ENCODE measurements around the gene AGPAT4. TPM values are rescaled to one million over a fixed set of nuclear protein-coding genes. Genes with fewer than 3 reads are reported as not detected.

AGPAT4 gene
- total and polyA plus RNA-seq, 2 of the 13 experiments (the other 11 are each of a cell fraction or from before 2014, with no cell fraction given), result 0.07 to 0.13 TPM

DNA sequence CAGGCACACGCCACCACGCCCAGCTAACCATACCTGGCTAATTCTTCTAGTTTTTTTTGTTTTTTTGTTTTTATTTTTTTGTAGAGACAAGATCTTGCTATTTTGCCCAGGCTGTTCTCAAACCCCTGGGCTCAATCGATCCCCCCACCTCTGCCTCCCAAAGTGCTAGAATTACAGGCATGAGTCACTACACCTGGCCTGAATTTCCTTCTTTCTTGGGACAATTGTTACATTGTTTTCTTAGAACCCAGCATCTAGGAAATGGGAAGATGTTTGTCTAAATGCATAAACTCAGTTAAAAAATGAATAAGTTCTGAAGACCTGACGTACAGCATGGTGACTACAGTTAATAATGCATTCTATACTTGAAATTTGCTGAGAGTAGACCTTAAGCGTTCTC, 10.8 kb upstream of the AGPAT4 start:
- no peak for ATAC-seq
- Histone ChIP-seq H4K20me1 (ENCODE audit: insufficient read depth, low read length) (no peaks in the 10 kb centered on the region), H2AFZ (ENCODE audit: low read length) (no peak overlapping the region), H3K27ac (ENCODE audit: extremely low read length, insufficient read depth, low read length) (no peak overlapping the region), H3K4me2 (ENCODE audit: low read depth, low read length) (no peak overlapping the region), H3K79me2 (ENCODE audit: insufficient read depth, low read length) (no peaks in the 10 kb centered on the region), H3K9ac (ENCODE audit: insufficient read depth, low read depth, low read length) (no peak overlapping the region), H3K9me3 (ENCODE audit: low read length) (peaks cover 5% of the 10 kb centered on the region; the same call in 1 of the 2 replicates), H3K4me1 (ENCODE audit: insufficient read depth, low read length) (no peaks in the 10 kb centered on the region), H3K27me3 (ENCODE audit: control insufficient read depth in 1 of 2, insufficient read depth in 2 of 2, low read length in 2 of 2) (0 out of 5 replicates have a peak, but pooled peaks cover 0 to 2% of the 10 kb centered on the region in 2 experiments), H3K4me3 (replicated peaks in 1 of 3; ENCODE audit: insufficient read depth in 1 of 3, low read depth in 2 of 3, low read length in 3 of 3) (no peak overlapping the region), H3K36me3 (replicated peaks in 1 of 2; ENCODE audit: control insufficient read depth in 1 of 2, insufficient read depth in 2 of 2, low read length in 2 of 2) (no peaks in the 10 kb centered on the region)
- WGBS (ENCODE audit: low lambda C conversion rate), result 5% methylated on average over 5 of the region's 5 CpGs
- ChIA-PET POLR2A (no interaction called here), CTCF (ENCODE audit: low intra/inter-chr PET ratio, low total read pairs) (no interaction called here)
- intact Hi-C loops (cut with micrococcal nuclease; ENCODE audit: unreplicated experiment), result no loop called here
- FAIRE-seq, result no peak
- TF ChIP-seq, protein P1, sequence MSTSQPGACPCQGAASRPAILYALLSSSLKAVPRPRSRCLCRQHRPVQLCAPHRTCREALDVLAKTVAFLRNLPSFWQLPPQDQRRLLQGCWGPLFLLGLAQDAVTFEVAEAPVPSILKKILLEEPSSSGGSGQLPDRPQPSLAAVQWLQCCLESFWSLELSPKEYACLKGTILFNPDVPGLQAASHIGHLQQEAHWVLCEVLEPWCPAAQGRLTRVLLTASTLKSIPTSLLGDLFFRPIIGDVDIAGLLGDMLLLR (CRISPR knock-in tag; IDR thresholded peaks at IDR 0.05), result no peak
- TF ChIP-seq KLF16 (CRISPR knock-in tag; IDR thresholded peaks at IDR 0.05) (no peak), ZNF138 (CRISPR knock-in tag; IDR thresholded peaks at IDR 0.05; ENCODE audit: low read depth) (no peak), POLR2AphosphoS2 (IDR thresholded peaks at IDR 0.05; ENCODE audit: low read depth, low read length) (no peak), POLR2A (IDR thresholded peaks at IDR 0.05; ENCODE audit: insufficient read depth in 1 of 2, low read depth in 2 of 2, low read length in 2 of 2) (no peak), SOX5 (CRISPR knock-in tag; IDR thresholded peaks at IDR 0.05; ENCODE audit: borderline replicate concordance) (no peak), ZNF598 (CRISPR knock-in tag; IDR thresholded peaks at IDR 0.05; ENCODE audit: borderline replicate concordance) (no peak), DNMT3B (CRISPR knock-in tag; conservative IDR thresholded peaks at IDR 0.05) (no peak), ZNF614 (CRISPR knock-in tag; IDR thresholded peaks at IDR 0.05; ENCODE audit: borderline replicate concordance) (no peak)
- TF ChIP-seq, protein P2, sequence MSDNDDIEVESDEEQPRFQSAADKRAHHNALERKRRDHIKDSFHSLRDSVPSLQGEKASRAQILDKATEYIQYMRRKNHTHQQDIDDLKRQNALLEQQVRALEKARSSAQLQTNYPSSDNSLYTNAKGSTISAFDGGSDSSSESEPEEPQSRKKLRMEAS (IDR thresholded peaks at IDR 0.05), result no peak
- TF ChIP-seq, protein P3, sequence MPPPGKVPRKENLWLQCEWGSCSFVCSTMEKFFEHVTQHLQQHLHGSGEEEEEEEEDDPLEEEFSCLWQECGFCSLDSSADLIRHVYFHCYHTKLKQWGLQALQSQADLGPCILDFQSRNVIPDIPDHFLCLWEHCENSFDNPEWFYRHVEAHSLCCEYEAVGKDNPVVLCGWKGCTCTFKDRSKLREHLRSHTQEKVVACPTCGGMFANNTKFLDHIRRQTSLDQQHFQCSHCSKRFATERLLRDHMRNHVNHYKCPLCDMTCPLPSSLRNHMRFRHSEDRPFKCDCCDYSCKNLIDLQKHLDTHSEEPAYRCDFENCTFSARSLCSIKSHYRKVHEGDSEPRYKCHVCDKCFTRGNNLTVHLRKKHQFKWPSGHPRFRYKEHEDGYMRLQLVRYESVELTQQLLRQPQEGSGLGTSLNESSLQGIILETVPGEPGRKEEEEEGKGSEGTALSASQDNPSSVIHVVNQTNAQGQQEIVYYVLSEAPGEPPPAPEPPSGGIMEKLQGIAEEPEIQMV (CRISPR knock-in tag; IDR thresholded peaks at IDR 0.05; ENCODE audit: low read depth), result no peak
- TF ChIP-seq, protein P4, sequence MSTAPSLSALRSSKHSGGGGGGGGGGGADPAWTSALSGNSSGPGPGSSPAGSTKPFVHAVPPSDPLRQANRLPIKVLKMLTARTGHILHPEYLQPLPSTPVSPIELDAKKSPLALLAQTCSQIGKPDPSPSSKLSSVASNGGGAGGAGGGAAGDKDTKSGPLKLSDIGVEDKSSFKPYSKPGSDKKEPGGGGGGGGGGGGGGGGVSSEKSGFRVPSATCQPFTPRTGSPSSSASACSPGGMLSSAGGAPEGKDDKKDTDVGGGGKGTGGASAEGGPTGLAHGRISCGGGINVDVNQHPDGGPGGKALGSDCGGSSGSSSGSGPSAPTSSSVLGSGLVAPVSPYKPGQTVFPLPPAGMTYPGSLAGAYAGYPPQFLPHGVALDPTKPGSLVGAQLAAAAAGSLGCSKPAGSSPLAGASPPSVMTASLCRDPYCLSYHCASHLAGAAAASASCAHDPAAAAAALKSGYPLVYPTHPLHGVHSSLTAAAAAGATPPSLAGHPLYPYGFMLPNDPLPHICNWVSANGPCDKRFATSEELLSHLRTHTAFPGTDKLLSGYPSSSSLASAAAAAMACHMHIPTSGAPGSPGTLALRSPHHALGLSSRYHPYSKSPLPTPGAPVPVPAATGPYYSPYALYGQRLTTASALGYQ (CRISPR knock-in tag; IDR thresholded peaks at IDR 0.05), result no peak
- TF ChIP-seq, protein P5, sequence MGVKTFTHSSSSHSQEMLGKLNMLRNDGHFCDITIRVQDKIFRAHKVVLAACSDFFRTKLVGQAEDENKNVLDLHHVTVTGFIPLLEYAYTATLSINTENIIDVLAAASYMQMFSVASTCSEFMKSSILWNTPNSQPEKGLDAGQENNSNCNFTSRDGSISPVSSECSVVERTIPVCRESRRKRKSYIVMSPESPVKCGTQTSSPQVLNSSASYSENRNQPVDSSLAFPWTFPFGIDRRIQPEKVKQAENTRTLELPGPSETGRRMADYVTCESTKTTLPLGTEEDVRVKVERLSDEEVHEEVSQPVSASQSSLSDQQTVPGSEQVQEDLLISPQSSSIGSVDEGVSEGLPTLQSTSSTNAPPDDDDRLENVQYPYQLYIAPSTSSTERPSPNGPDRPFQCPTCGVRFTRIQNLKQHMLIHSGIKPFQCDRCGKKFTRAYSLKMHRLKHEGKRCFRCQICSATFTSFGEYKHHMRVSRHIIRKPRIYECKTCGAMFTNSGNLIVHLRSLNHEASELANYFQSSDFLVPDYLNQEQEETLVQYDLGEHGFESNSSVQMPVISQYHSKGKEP (CRISPR knock-in tag; IDR thresholded peaks at IDR 0.05), result no peak
- in situ Hi-C loops (cut with HindIII; ENCODE audit: extremely low pct_ligation_motif_present, low pct_unique_long_range_greater_than_20kb), result no loop called here
- BruUV-seq (replicated peaks), result no TSS peak
- DNase-seq (ENCODE audit: low spot score), result no peak

Measured in HepG2 (cell line).